Natural killer cell (primary cell): ENCODE measurements around the gene MCEE. TPM values are rescaled to one million over a fixed set of nuclear protein-coding genes. Genes with fewer than 3 reads are reported as not detected.
A peak's percentile ranks its signal among the peaks of the same experiment; 100 is the strongest.

ENCODE experiments used
- ATAC-seq, 3 donors: fragments of 150-1000 bp in 2 of 3; fragments of 200-7000 bp in 1 of 3; cut with Tn5 transposase; 1 replicate in 1 of 3; 2 replicates in 2 of 3; pipeline ENCODE4 v1.10.0; 2021; ENCODE audit warnings: mild to moderate bottlenecking in 2 of 3, moderate library complexity in 2 of 3
- DNase-seq, 2 donors: peaks; one replicate each; pipeline versions ENCODE4 v3.0.0 to v3.0.0-alpha.2; 2013 to 2021; ENCODE audit warnings: mixed read lengths in 1 of 2
- H3K27ac ChIP-seq: one replicate; pipeline ENCODE4 v1.5.1; 2013; ENCODE audit warnings: mild to moderate bottlenecking, low read length
- H3K27me3 ChIP-seq: one replicate; pipeline ENCODE4 v1.6.1; 2013; ENCODE audit warnings: low read length; ENCODE audit not compliant: control insufficient read depth, insufficient read depth
- H3K36me3 ChIP-seq: one replicate; pipeline ENCODE4 v1.6.1; 2013; ENCODE audit warnings: low read length; ENCODE audit not compliant: control insufficient read depth, insufficient read depth
- H3K4me1 ChIP-seq: one replicate; pipeline ENCODE4 v1.6.1; 2013; ENCODE audit warnings: low read length; ENCODE audit not compliant: control insufficient read depth, insufficient read depth
- H3K4me3 ChIP-seq: one replicate; pipeline ENCODE4 v1.5.1; 2013; ENCODE audit warnings: low read length
- H3K9me3 ChIP-seq: one replicate; pipeline ENCODE4 v1.6.1; 2013; ENCODE audit warnings: low read length; ENCODE audit not compliant: control insufficient read depth, insufficient read depth
- H3K27ac Mint-ChIP-seq, 2 donors: one replicate each; pipeline ENCODE4 v1.8.0; 2022; ENCODE audit warnings: mild to moderate bottlenecking in 2 of 2, mixed read lengths in 2 of 2, moderate library complexity in 1 of 2
- H3K27me3 Mint-ChIP-seq, 2 donors: one replicate each; pipeline ENCODE4 v1.8.0; 2022; ENCODE audit warnings: low read depth in 2 of 2, mixed read lengths in 2 of 2
- H3K36me3 Mint-ChIP-seq: one replicate; pipeline ENCODE4 v1.8.0; 2022; ENCODE audit warnings: mixed read lengths
- H3K4me1 Mint-ChIP-seq, 2 donors: one replicate each; pipeline ENCODE4 v1.8.0; 2022; ENCODE audit warnings: mixed read lengths in 2 of 2
- H3K4me3 Mint-ChIP-seq: one replicate; pipeline ENCODE4 v1.8.0; 2022; ENCODE audit warnings: mild to moderate bottlenecking, moderate library complexity, mixed read lengths
- H3K9me3 Mint-ChIP-seq, 2 donors: one replicate each; pipeline ENCODE4 v1.8.0; 2022; ENCODE audit warnings: mixed read lengths in 2 of 2
- CTCF ChIP-seq: fragments of 200-600 bp; IDR thresholded peaks from one replicate; pipeline ENCODE4 v1.8.0; 2022; ENCODE audit warnings: antibody characterized with exemption
- whole genome bisulfite sequencing: methylation state at CpG from one replicate; pipeline ENCODE4 v1.1.7; 2013; ENCODE audit warnings: missing lambda C conversion rate; ENCODE audit not compliant: insufficient coverage; 5-methylcytosine and 5-hydroxymethylcytosine counted together
- intact Hi-C: fragments of 100-400 bp; cut with micrococcal nuclease; formaldehyde crosslinking; loops from one replicate; pipeline ENCODE4 v1.14.2; 2022
- total RNA-seq, 4 donors: library from RNA; stranded (reverse); fragments of 120-200 nt in 1 of 4; gene quantifications; one replicate each; pipeline versions ENCODE4 v1.2.3 to v1.2.4, GENCODE V29; 2013 to 2022

MCEE gene
- total RNA-seq, 3 donors from 2014 or later (not counting 1 experiment from before 2014, with no cell fraction given): 8.4 to 10.4 (median 8.7) TPM

- Histone ChIP-seq H3K36me3 (peaks cover under 1% of the 10 kb centered on the region), H3K4me3 (peak overlapping the region; percentile 80), H3K27ac (peak overlapping the region; percentile 93), H3K9me3 (no peaks in the 10 kb centered on the region), H3K4me1 (peaks cover 43% of the 10 kb centered on the region), H3K27me3 (no peaks in the 10 kb centered on the region)
- TF ChIP-seq CTCF: no peak
- 6% methylated on average over 26 of the region's 26 CpGs for WGBS
- Mint-ChIP-seq H3K9me3 (no peaks in the 10 kb centered on the region), H3K4me3 (peak overlapping the region; percentile 97), H3K36me3 (no peaks in the 10 kb centered on the region), H3K4me1 (peaks cover 53% of the 10 kb centered on the region in 2 donors), H3K27me3 (peaks cover 10% of the 10 kb centered on the region in 2 donors), H3K27ac (peak overlapping the region; percentile 98 to 99)
- ATAC-seq (no peak), DNase-seq (peak in 1 of 2 donors; percentile 46)
- intact Hi-C loops: loop anchor here (1.0 to 5.0 kb wide), 2 partner anchors 90 to 265 kb away; partner anchors contain the start of gene ZNF638
These were observed 62.3 kb downstream of the MCEE start for GRCh38 chr2:71067567-71068217.

- Mint-ChIP-seq H3K9me3 (no peaks in the 10 kb centered on the region), H3K4me3 (peak overlapping the region; percentile 97), H3K27ac (peak overlapping the region; percentile 98 to 99), H3K4me1 (peaks cover 49 to 50% of the 10 kb centered on the region in 2 donors), H3K36me3 (no peaks in the 10 kb centered on the region), H3K27me3 (peaks cover 10 to 12% of the 10 kb centered on the region in 2 donors)
- Histone ChIP-seq H3K9me3 (no peaks in the 10 kb centered on the region), H3K36me3 (no peaks in the 10 kb centered on the region), H3K27me3 (no peaks in the 10 kb centered on the region), H3K4me1 (peaks cover 35% of the 10 kb centered on the region), H3K27ac (no peak overlapping the region), H3K4me3 (no peak overlapping the region)
- no peak for TF ChIP-seq CTCF
- ATAC-seq (no peak), DNase-seq (no peak)
- WGBS: 96% methylated on average over 2 of the region's 3 CpGs
- intact Hi-C loops: loop anchor here (5.0 kb wide), 1 partner anchor 265 kb away; the partner anchor contains the start of gene ZNF638
These were observed 63.2 kb downstream of the MCEE start for GRCh38 chr2:71066856-71067255.

GRCh38 chr2:71064754-71065621 is 65.0 kb downstream of the MCEE start:
- Mint-ChIP-seq H3K36me3 (no peaks in the 10 kb centered on the region), H3K9me3 (no peaks in the 10 kb centered on the region), H3K27ac (peak overlapping the region in 1 of 2 donors; percentile 17), H3K4me1 (peaks cover 30 to 31% of the 10 kb centered on the region in 2 donors), H3K4me3 (no peak overlapping the region), H3K27me3 (peaks cover 12 to 22% of the 10 kb centered on the region in 2 donors)
- Histone ChIP-seq H3K4me1 (peaks cover 17% of the 10 kb centered on the region), H3K27me3 (no peaks in the 10 kb centered on the region), H3K4me3 (no peak overlapping the region), H3K27ac (peak overlapping the region; percentile 59), H3K9me3 (no peaks in the 10 kb centered on the region), H3K36me3 (no peaks in the 10 kb centered on the region)
- intact Hi-C loops: loop anchor here (5.0 kb wide), 1 partner anchor 267 kb away; the partner anchor contains the start of gene ZNF638
- no peak for DNase-seq
- no peak for TF ChIP-seq CTCF
- ATAC-seq: no peak
- 38% methylated on average over 6 of the region's 7 CpGs for WGBS
